GM19467 (cell line): ENCODE results near the gene PDHX.
"Not testable (repeated sequence)": the region's sequence is repeated elsewhere in the genome, so short reads cannot be mapped to it uniquely, and the experiment has no call there.

Experiments used
- ATAC-seq: cut with Tn5 transposase; IDR thresholded peaks from one replicate; pipeline ENCODE4 v1.9.1; 2021; ENCODE audit warnings: mild to moderate bottlenecking, moderate library complexity; ENCODE audit not compliant: unreplicated experiment

The PDHX gene

GRCh38 chr11:34909955-34910354 lies 6.5 kb upstream of the PDHX start:
- ATAC-seq = no peak

- ATAC-seq = no peak
Observed at GRCh38 chr11:34910817-34911216, 5.6 kb upstream of the PDHX start.

GRCh38 chr11:34911676-34912075 lies 4.7 kb upstream of the PDHX start:
- no peak for ATAC-seq

GRCh38 chr11:34913556-34913955 lies 2.9 kb upstream of the PDHX start:
- not testable (repeated sequence) for ATAC-seq

GRCh38 chr11:34915136-34916014 lies 1.0 kb upstream of the PDHX start:
- peak; percentile 3 for ATAC-seq

GRCh38 chr11:34916843-34917770 lies 689 bp downstream of the PDHX start:
- ATAC-seq = no peak

GRCh38 chr11:34921156-34921555 lies 4.7 kb downstream of the PDHX start:
- no peak for ATAC-seq

GRCh38 chr11:34924714-34925113 lies 8.3 kb downstream of the PDHX start:
- no peak for ATAC-seq

- no peak for ATAC-seq
Observed at GRCh38 chr11:34926101-34926830, 9.8 kb downstream of the PDHX start.

GRCh38 chr11:34926831-34927132 lies 10.4 kb downstream of the PDHX start:
- ATAC-seq = no peak

GRCh38 chr11:34928268-34928959 lies 12.0 kb downstream of the PDHX start:
- ATAC-seq = no peak

- no peak for ATAC-seq
Observed at GRCh38 chr11:34928960-34929680, 12.7 kb downstream of the PDHX start.

GRCh38 chr11:34929794-34930763 lies 13.7 kb downstream of the PDHX start:
- ATAC-seq = no peak

GRCh38 chr11:34936945-34937629 lies 20.7 kb downstream of the PDHX start:
- ATAC-seq = no peak

- ATAC-seq = no peak
Observed at GRCh38 chr11:34938611-34939010, 22.2 kb downstream of the PDHX start.

GRCh38 chr11:34940026-34940677 lies 23.7 kb downstream of the PDHX start:
- ATAC-seq = no peak

- ATAC-seq = no peak
Observed at GRCh38 chr11:34941688-34942087, 25.3 kb downstream of the PDHX start.

- no peak for ATAC-seq
Observed at GRCh38 chr11:34944692-34945091, 28.3 kb downstream of the PDHX start.
